Coronary artery (tissue), 2 donors: ENCODE data around the gene IQGAP2.

Experiments
- DNase-seq: peaks from one replicate; pipeline ENCODE4 v3.0.0-alpha.2; 2017; ENCODE audit warnings: low spot score
- H3K27ac ChIP-seq, 2 donors: fragments of 200-600 bp; sonication (generic); one replicate each; pipeline ENCODE4 v1.5.1; 2016 to 2019
- H3K4me3 ChIP-seq: fragments of 200-600 bp; sonication (generic); 2 replicates; pipeline ENCODE4 v1.5.1; 2016; ENCODE audit warnings: mild to moderate bottlenecking, moderate library complexity
- TF ChIP-seq, protein P1 (sequence below): fragments of 200-600 bp; sonication (generic); IDR thresholded peaks from one replicate; pipeline ENCODE4 v1.5.1; 2019; ENCODE audit warnings: antibody characterized with exemption

Gene IQGAP2

DNA sequence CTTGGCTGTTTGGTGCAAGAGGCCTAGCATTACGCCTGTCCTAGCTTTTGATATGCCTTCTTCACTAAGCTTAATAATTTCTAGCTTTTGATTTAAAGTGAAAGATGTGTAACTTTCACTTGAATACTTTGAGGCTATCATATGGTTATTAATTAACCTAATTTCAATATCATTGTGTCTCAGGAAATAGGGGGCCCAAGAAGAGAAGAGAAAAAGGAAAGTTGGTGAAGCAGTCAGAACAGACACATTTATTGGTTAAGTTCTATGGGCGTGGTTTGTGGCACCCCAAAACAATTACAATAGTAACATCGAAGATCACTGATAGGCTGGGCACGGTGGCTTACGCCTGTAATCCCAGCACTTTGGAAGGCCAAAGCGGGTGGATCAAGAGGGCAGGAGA is 261.0 kb downstream of the IQGAP2 start:
- TF ChIP-seq, protein P1, sequence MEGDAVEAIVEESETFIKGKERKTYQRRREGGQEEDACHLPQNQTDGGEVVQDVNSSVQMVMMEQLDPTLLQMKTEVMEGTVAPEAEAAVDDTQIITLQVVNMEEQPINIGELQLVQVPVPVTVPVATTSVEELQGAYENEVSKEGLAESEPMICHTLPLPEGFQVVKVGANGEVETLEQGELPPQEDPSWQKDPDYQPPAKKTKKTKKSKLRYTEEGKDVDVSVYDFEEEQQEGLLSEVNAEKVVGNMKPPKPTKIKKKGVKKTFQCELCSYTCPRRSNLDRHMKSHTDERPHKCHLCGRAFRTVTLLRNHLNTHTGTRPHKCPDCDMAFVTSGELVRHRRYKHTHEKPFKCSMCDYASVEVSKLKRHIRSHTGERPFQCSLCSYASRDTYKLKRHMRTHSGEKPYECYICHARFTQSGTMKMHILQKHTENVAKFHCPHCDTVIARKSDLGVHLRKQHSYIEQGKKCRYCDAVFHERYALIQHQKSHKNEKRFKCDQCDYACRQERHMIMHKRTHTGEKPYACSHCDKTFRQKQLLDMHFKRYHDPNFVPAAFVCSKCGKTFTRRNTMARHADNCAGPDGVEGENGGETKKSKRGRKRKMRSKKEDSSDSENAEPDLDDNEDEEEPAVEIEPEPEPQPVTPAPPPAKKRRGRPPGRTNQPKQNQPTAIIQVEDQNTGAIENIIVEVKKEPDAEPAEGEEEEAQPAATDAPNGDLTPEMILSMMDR: no peak
- DNase-seq: no peak
- Histone ChIP-seq H3K4me3 (no peak overlapping the region), H3K27ac (no peak overlapping the region)

DNA sequence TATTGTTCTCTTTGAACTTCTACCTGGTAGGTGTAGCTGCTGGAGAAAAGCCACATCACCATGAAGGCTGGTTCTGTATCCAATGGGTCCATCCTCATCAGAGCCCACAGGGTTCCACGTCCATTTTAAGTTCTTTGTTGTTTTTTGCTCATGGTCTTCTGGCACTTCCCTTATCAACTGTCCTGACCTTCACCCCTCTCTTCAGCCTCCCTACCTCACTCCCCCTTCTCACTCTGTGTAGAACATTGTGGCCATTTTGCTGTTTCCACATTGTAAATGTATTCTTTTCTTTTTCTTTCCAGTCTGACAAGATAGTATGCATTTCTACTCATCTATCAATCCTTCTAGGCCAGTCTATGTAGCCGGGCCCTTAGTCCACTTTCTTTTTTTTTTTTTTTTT is 264.4 kb downstream of the IQGAP2 start:
- H3K27ac ChIP-seq: no peak overlapping the region
- TF ChIP-seq, protein P1: no peak
- no peak for DNase-seq
- no peak overlapping the region for H3K4me3 ChIP-seq

DNA sequence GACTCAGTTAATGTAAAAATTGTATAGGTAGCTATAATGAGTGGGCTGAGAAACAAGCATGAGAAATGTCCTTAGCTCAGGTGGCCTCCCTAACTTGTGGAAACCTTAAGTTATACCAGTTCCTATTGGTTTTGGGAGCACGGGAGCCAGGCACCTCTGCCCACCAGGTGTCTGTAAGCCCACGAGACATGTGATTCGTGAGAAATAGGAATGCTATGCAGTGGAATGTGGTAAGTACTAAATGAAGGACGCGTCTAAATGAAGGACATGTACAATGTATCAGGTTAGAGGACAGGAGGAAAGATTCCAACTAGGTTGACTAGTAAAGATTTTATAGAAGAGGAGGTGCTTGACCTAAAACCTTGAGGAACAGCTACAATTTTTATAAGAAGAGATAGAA is 266.2 kb downstream of the IQGAP2 start:
- H3K4me3 ChIP-seq: no peak overlapping the region
- H3K27ac ChIP-seq: no peak overlapping the region
- DNase-seq: no peak
- TF ChIP-seq, protein P1: no peak

DNA sequence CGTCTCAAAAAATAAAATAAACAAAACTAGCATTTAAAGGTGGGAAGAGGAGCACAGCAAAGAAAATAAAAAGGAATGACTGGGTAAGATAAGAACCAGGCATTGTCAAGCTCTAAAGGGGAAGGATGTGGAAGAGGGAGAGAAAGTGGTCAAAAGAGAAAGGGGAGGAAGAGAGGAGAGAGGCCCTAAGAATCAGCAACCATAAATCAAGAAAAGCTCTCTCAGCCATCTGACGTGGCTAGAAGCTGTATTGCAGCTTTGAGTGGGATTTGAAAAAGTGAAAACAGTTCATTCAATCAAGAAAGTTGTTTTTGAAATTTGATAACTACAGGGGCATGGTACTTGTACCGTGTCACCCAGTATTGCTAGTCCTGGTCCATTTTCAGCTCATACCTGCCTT is 267.4 kb downstream of the IQGAP2 start:
- no peak for DNase-seq
- TF ChIP-seq, protein P1: no peak
- no peak overlapping the region for H3K27ac ChIP-seq
- H3K4me3 ChIP-seq: no peak overlapping the region

DNA sequence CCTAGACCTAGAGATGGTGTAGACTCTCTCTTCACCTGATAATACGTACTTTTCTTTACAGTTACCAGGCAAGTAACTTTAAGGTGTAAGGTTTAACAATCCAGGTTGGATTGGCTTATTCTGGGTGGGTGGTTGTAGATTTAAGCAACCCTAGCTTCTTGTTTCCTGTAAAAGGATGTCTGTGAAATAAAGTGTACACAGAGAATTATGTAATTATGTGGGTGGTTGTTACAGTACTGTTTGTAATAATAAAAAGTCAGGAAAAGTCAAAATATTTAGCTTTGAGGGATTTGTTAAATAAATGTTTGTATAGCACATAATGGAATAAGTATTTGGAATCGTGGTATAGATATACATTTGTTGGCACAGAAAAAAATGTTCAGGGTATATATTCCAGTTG is 269.2 kb downstream of the IQGAP2 start:
- H3K4me3 ChIP-seq: no peak overlapping the region
- H3K27ac ChIP-seq: no peak overlapping the region
- TF ChIP-seq, protein P1: no peak
- no peak for DNase-seq

DNA sequence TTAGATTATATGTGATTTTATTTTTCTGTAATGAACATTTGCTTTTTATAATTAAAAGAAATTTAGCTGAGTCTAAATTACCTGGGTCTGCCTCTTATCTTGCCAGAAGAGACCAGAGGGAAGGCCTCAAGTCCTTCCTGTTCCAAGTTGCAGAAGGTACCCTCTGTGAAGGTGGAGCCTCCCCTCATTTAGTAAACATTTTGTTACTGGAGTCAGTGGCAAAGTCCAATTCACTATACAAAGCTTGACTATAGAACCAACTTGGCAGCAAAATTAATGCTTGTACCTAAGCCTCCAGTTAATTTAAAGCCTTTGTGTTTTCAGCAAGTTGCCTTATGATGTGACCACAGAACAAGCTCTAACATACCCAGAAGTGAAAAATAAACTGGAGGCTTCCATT is 270.0 kb downstream of the IQGAP2 start:
- TF ChIP-seq, protein P1: no peak
- no peak for DNase-seq

DNA sequence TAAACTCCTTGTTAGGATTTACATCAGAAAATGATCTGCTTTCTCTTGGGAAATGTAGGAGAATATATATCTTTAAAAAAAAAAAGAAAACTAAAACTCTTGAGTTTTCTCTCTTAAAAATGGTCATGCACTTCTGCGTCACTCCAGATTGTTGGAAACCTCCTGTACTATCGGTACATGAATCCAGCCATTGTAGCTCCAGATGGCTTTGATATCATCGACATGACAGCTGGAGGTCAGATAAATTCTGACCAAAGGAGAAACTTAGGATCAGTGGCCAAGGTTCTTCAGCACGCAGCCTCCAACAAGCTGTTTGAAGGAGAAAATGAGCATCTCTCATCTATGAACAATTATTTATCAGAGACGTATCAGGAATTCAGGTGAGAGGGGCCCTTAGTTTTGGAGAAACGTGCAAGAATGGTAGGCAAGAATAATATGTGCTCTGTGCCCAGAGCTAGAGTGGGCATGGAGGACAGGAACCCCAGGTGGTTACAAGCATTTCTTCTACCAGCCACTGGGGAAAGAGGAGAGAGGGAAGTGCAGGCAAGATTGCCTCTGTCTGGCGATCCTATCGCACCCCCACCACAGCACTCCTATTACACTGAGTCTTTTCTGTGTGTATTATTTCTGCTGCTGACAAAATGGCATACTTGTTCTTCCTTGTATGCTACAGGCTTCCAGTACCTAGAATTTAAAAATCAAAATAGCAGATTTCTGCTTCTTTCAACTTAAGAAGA is 271.4 kb downstream of the IQGAP2 start:
- H3K27ac ChIP-seq: no peak overlapping the region
- TF ChIP-seq, protein P1: no peak
- no peak for DNase-seq
- H3K4me3 ChIP-seq: no peak overlapping the region

More for the DNA sequence above, 270.0 kb downstream of the IQGAP2 start:
- no peak overlapping the region for H3K4me3 ChIP-seq
- H3K27ac ChIP-seq: no peak overlapping the region
